KOPT-K1 (cell line): Measurements from ENCODE around the gene PIP5KL1.

Experiments used
- H3K27ac ChIP-seq: fragments of 200-600 bp; sonication (generic); 2 replicates; pipeline ENCODE4 v1.5.1; 2016; ENCODE audit warnings: antibody characterized with exemption, mild to moderate bottlenecking, low read depth, low read length; ENCODE audit not compliant: poor library complexity, severe bottlenecking
- H3K36me3 ChIP-seq: fragments of 200-600 bp; sonication (generic); 2 replicates; pipeline ENCODE4 v1.5.1; 2017; ENCODE audit warnings: antibody characterized with exemption, mild to moderate bottlenecking, low read length, moderate library complexity; ENCODE audit not compliant: insufficient read depth
- H3K9me3 ChIP-seq: fragments of 200-600 bp; sonication (generic); 2 replicates; pipeline ENCODE4 v1.5.1; 2017; ENCODE audit warnings: antibody characterized with exemption, low read length, mild to moderate bottlenecking; ENCODE audit not compliant: insufficient read depth, poor library complexity, severe bottlenecking

The PIP5KL1 gene

GRCh38 chr9:127961155-127961490 is 30.5 kb upstream of the PIP5KL1 start:
- Histone ChIP-seq H3K9me3 (no peaks in the 10 kb centered on the region), H3K36me3 (0 out of 2 replicates have a peak, but pooled peaks cover 7% of the 10 kb centered on the region), H3K27ac (no peak overlapping the region)

DNA sequence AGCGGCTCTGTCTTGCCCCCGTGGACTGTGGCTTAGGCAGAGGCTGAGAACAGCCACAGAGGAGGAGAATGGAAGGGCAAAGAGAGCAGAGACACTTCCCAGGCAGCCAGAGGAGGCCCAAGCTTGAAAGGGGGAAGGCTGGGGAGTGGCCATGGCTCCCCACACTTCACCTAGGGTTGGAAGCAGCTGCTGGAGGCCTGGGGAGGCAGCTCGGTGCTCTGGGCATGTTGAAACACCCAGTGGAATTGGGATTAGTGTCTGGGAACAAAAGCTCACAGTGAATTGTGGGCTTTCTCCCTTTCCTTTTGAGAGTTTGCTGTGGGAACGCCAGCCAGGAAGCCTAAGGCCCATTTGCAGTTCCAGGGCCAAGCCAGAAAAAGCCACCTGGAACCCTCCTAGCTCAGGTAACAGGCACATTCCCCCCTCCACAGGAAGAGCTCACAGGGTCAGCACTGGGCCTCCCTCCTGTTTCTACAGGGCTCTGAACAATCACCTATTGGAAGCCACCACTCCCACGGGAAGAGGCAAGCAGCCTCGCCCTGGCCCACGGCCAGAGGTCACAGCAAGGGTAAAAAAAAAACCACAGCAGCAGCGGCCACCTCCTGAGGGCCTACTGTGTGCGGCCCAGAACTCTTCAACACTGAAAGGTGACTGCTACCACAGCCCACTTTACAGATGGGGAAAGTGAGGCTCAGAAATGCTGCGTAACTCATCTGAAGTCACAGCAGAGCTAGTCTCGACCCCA is 30.0 kb upstream of the PIP5KL1 start:
- Histone ChIP-seq H3K27ac (no peak overlapping the region), H3K9me3 (no peaks in the 10 kb centered on the region), H3K36me3 (0 out of 2 replicates have a peak, but pooled peaks cover 7% of the 10 kb centered on the region)

- Histone ChIP-seq H3K36me3 (0 out of 2 replicates have a peak, but pooled peaks cover 7% of the 10 kb centered on the region), H3K9me3 (no peaks in the 10 kb centered on the region), H3K27ac (no peak overlapping the region)
These were observed 29.3 kb upstream of the PIP5KL1 start for GRCh38 chr9:127959841-127960409.

DNA sequence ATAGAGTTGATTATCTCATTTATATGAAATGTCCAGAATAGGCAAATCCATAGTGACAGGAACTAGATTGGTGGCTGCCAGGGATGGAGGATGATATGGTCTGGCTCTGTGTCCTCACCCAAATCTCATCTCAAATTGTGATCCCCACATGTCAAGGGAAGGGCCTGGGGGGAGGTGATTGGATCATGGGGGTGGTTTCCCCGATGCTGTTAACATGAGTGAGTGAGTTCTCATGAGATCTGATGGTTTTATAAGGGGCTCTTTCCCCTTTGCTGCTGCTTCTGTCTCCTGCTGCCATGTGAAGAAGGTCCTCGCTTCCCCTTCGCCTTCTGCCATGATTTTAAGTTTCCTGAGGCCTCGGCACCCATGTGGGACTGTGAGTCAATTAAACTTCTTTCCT is 28.8 kb upstream of the PIP5KL1 start:
- H3K9me3 ChIP-seq: no peaks in the 10 kb centered on the region
- H3K36me3 ChIP-seq: 0 out of 2 replicates have a peak, but pooled peaks cover 6% of the 10 kb centered on the region
- no peak overlapping the region for H3K27ac ChIP-seq

- H3K9me3 ChIP-seq: no peaks in the 10 kb centered on the region
- H3K36me3 ChIP-seq: no peaks in the 10 kb centered on the region
- no peak overlapping the region for H3K27ac ChIP-seq
These were observed 28.2 kb upstream of the PIP5KL1 start for GRCh38 chr9:127958728-127959127.

DNA sequence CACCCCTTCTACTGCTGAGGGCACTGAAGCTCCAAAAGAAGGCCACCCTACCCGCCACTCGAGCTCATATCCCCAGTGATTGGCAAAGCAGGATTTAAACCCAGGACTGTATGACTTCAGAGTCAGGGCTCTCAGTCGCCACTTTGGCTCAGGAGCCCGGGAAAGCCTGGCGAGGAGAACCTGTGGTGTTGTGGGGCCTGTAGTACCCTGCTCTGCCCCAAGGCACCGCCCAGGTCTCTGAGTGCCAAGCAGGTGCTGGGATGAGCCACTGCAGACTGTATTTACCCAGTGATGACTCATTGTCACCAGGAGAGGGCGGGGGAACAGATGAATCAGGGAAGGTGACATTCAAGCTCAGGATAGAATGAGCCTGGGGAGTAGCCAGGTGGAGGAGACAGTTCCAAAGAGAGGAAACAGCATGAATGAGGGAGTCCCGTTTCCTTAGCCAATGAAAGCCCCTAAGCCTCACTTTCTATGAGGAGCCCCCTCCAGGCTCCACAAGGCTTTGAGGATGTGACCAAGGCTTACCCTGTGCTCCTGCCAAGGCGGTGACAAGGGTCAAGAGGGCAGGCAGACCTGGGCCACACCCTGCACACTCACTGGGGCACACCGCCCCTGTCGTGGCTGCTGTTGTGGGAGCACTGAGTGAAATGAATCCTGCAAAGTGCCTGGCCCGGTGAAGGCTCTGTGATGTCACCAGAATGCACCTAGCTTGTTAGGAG is 24.9 kb upstream of the PIP5KL1 start:
- H3K27ac ChIP-seq: no peak overlapping the region
- no peaks in the 10 kb centered on the region for H3K9me3 ChIP-seq
- no peaks in the 10 kb centered on the region for H3K36me3 ChIP-seq

DNA sequence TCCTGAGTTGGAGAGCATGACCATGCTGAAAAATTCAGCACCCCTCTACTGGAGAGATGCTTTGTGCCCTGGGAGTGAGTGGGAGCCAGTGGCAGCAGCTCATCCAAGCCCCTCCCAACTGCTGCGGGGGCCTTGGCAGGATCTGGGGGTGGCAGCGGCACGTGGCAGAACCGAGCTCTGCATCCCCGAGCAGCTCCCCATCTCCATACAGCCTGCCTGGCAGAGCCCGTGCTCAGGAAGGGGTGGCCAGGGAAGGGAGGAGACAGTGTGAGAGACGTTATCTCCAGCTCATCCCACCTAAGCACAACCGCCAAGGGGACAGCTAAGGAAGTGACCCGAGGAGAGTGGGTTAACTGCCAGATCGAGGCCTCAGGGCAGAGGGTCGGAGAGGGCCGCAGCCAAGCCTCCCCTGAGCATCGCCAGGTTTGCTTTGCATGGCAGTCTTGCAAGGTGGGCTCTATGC is 24.3 kb upstream of the PIP5KL1 start:
- Histone ChIP-seq H3K36me3 (no peaks in the 10 kb centered on the region), H3K27ac (no peak overlapping the region), H3K9me3 (no peaks in the 10 kb centered on the region)

- Histone ChIP-seq H3K27ac (no peak overlapping the region), H3K36me3 (no peaks in the 10 kb centered on the region), H3K9me3 (no peaks in the 10 kb centered on the region)
These were observed 23.4 kb upstream of the PIP5KL1 start for GRCh38 chr9:127953768-127954505.

- Histone ChIP-seq H3K27ac (no peak overlapping the region), H3K36me3 (no peaks in the 10 kb centered on the region; the same call in 1 of the 2 replicates), H3K9me3 (no peaks in the 10 kb centered on the region)
These were observed 22.6 kb upstream of the PIP5KL1 start for GRCh38 chr9:127953154-127953553.

DNA sequence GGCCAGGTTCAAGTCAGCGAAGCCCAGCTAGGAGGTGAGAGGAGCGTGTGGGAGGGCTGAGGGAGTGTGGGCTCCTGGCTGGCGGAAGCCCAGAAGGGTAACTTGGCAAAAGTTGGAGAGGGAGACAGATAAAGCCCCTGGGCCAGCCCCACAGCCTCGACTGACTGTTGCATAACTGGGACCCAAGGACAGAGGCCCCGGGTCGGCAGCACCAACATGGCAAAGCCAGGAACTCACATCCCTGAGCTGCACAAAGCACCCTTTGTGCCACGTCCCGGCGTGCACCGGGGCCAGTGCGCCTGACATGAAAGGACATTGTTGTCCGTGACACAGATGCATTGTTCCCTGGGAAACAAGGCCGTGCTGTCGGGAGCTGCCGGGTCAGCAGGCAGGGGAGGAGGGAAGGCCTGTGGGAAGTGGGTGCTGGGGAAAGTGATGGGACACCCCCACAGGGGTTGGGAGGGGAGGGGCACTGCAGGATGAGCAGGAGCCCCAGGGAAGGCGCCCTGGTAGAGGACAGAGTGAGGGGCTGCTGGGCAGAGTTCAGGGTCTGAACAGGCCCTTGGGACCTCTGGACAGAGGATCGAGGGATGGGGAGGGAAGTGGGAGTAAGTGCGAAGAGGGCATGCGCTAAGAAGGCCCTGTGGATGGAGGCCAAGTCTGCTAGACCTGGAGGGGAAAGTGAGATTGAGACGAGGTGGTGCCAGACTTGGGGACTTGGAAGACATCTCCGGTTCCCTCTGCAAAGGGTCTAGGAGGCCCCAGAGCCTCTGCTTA is 20.1 kb upstream of the PIP5KL1 start:
- Histone ChIP-seq H3K9me3 (no peaks in the 10 kb centered on the region), H3K27ac (no peak overlapping the region), H3K36me3 (peaks cover 13% of the 10 kb centered on the region; the same call in 1 of the 2 replicates)

GRCh38 chr9:127949827-127950512 is 19.4 kb upstream of the PIP5KL1 start:
- H3K9me3 ChIP-seq: no peaks in the 10 kb centered on the region
- H3K27ac ChIP-seq: peak overlapping the region; percentile 9
- peaks cover 17% of the 10 kb centered on the region; the same call in 1 of the 2 replicates for H3K36me3 ChIP-seq

DNA sequence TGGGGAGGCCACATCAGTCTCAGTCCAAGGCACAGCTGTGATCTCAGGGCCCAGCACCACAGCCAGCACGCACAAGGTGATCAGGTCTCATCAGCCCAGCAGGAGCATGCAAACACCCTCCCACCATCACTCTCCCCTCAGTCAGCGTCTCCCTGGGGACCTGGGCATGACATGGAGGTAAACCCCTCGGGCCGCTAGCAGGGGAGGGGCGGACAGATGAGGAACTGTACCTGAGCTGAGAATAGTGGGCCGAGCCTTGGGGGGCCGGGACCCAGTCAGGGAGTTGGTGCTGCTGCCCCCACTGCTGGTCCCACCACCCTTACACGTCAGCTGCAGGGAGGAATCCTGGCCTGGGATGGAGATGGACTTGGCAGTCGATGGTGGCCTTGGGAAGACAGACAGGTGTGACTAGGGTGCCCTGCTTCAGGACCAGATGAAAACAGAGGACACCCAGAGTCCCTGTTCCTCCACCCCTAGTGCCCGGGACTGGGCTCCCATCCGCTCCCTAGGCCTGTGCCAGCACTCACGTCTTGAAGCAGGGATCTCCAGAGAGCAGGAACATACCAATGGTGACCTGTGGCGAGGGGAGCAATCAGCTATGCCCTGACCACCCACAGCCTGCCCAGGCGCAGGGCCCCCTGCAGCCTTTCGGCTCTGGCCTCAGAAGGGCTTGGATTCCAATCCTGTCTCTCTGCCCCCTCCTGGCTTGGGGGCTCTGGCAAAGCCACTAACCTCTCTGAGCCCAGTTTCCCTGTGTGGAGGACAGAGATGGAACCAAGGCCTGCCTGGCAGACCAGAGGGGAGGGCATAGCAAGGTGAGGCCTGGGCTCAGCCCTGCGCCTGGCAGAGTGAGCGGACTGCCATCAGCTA is 17.5 kb upstream of the PIP5KL1 start:
- H3K9me3 ChIP-seq: no peaks in the 10 kb centered on the region
- peaks cover 35% of the 10 kb centered on the region; the same call in 1 of the 2 replicates for H3K36me3 ChIP-seq
- peak overlapping the region; percentile 1 for H3K27ac ChIP-seq

DNA sequence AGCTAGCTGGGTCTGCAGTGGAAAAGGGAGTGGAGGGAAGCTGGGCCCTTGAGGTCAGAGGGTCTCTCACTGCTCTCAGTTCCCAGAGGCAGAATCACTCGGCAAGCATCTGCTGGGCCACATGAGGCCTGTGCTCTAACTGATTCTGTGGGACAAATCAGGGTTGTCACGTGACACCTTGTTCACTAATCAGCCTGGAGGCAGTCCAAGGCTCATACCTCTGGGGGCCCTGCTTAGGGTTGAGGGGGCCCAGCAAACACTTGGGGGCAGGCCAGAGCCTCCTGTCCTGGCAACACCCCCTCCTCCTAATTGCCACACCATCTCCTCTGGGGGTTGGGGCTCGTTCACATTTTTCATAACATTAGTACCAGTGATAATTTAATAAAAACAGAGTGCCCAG is 16.2 kb upstream of the PIP5KL1 start:
- no peaks in the 10 kb centered on the region for H3K9me3 ChIP-seq
- H3K27ac ChIP-seq: peak overlapping the region; percentile 14
- peaks cover 49% of the 10 kb centered on the region for H3K36me3 ChIP-seq
